HG03045 (cell line): ENCODE data around the gene HNF4A.

ENCODE experiments used
- ATAC-seq: cut with Tn5 transposase; IDR thresholded peaks from one replicate; pipeline ENCODE4 v1.9.1; 2021; ENCODE audit warnings: mild to moderate bottlenecking, moderate library complexity; ENCODE audit not compliant: unreplicated experiment

HNF4A gene

GRCh38 chr20:44419131-44419844 lies 63.8 kb downstream of the HNF4A start:
- ATAC-seq: no peak

GRCh38 chr20:44420497-44420896 lies 65.0 kb downstream of the HNF4A start:
- ATAC-seq: no peak

DNA sequence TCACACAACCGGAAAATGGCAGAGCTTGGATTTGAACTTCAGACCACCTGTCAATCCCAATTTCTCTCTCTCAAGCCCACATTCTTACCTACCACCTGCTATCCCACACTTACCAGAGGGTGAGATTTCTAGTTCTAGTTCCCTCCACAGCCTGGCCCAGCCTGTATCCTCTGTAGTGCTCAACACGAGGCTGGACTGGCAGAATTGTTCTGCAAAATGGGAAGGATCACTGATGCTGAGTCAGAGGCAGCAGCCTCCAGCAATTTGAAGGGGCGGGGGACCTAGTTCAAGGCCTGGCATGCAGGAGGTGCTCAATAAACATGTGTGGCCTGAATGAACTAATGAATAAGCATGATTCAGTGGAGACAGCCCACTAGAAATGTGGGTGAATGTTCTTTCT lies 66.6 kb downstream of the HNF4A start:
- no peak for ATAC-seq

- no peak for ATAC-seq
These were observed 68.0 kb downstream of the HNF4A start for GRCh38 chr20:44423480-44423879.

DNA sequence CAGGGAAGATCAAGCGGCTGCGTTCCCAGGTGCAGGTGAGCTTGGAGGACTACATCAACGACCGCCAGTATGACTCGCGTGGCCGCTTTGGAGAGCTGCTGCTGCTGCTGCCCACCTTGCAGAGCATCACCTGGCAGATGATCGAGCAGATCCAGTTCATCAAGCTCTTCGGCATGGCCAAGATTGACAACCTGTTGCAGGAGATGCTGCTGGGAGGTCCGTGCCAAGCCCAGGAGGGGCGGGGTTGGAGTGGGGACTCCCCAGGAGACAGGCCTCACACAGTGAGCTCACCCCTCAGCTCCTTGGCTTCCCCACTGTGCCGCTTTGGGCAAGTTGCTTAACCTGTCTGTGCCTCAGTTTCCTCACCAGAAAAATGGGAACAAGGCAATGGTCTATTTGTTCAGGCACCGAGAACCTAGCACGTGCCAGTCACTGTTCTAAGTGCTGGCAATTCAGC lies 68.6 kb downstream of the HNF4A start:
- ATAC-seq: no peak

GRCh38 chr20:44425923-44426322 lies 70.4 kb downstream of the HNF4A start:
- no peak for ATAC-seq

GRCh38 chr20:44426879-44427790 lies 71.6 kb downstream of the HNF4A start:
- ATAC-seq: no peak

DNA sequence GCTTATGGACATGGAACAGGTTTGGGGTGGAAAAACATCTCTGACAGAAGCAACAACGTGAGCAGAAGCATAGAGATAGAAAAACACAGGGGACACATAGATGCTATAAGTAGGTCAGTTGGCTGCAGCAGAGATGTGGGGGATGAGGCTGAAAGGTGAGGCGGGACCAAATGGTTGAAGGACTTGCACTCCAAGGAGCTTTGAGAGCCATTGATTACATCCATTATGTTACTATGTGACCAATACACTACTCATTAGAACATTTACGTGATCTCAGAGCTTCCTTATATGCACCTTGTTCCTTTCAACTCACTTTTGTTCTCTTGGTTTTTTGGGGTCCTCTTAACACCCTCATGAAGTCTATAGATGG lies 72.3 kb downstream of the HNF4A start:
- no peak for ATAC-seq

GRCh38 chr20:44428174-44429016 lies 72.9 kb downstream of the HNF4A start:
- no peak for ATAC-seq

GRCh38 chr20:44429017-44429339 lies 73.5 kb downstream of the HNF4A start:
- no peak for ATAC-seq

DNA sequence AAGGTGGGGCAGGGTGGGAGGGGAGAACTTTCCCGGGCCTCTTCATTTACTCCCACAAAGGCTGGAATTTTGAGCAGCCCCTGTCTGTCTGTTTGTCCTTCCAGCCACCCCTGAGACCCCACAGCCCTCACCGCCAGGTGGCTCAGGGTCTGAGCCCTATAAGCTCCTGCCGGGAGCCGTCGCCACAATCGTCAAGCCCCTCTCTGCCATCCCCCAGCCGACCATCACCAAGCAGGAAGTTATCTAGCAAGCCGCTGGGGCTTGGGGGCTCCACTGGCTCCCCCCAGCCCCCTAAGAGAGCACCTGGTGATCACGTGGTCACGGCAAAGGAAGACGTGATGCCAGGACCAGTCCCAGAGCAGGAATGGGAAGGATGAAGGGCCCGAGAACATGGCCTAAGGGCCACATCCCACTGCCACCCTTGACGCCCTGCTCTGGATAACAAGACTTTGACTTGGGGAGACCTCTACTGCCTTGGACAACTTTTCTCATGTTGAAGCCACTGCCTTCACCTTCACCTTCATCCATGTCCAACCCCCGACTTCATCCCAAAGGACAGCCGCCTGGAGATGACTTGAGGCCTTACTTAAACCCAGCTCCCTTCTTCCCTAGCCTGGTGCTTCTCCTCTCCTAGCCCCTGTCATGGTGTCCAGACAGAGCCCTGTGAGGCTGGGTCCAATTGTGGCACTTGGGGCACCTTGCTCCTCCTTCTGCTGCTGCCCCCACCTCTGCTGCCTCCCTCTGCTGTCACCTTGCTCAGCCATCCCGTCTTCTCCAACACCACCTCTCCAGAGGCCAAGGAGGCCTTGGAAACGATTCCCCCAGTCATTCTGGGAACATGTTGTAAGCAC lies 74.1 kb downstream of the HNF4A start:
- ATAC-seq: no peak

DNA sequence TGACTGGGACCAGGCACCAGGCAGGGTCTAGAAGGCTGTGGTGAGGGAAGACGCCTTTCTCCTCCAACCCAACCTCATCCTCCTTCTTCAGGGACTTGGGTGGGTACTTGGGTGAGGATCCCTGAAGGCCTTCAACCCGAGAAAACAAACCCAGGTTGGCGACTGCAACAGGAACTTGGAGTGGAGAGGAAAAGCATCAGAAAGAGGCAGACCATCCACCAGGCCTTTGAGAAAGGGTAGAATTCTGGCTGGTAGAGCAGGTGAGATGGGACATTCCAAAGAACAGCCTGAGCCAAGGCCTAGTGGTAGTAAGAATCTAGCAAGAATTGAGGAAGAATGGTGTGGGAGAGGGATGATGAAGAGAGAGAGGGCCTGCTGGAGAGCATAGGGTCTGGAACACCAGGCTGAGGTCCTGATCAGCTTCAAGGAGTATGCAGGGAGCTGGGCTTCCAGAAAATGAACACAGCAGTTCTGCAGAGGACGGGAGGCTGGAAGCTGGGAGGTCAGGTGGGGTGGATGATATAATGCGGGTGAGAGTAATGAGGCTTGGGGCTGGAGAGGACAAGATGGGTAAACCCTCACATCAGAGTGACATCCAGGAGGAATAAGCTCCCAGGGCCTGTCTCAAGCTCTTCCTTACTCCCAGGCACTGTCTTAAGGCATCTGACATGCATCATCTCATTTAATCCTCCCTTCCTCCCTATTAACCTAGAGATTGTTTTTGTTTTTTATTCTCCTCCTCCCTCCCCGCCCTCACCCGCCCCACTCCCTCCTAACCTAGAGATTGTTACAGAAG lies 75.0 kb downstream of the HNF4A start:
- ATAC-seq: no peak

DNA sequence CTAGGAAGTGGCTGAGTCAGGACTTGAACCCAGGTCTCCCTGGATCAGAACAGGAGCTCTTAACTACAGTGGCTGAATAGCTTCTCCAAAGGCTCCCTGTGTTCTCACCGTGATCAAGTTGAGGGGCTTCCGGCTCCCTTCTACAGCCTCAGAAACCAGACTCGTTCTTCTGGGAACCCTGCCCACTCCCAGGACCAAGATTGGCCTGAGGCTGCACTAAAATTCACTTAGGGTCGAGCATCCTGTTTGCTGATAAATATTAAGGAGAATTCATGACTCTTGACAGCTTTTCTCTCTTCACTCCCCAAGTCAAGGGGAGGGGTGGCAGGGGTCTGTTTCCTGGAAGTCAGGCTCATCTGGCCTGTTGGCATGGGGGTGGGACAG lies 75.6 kb downstream of the HNF4A start:
- no peak for ATAC-seq

DNA sequence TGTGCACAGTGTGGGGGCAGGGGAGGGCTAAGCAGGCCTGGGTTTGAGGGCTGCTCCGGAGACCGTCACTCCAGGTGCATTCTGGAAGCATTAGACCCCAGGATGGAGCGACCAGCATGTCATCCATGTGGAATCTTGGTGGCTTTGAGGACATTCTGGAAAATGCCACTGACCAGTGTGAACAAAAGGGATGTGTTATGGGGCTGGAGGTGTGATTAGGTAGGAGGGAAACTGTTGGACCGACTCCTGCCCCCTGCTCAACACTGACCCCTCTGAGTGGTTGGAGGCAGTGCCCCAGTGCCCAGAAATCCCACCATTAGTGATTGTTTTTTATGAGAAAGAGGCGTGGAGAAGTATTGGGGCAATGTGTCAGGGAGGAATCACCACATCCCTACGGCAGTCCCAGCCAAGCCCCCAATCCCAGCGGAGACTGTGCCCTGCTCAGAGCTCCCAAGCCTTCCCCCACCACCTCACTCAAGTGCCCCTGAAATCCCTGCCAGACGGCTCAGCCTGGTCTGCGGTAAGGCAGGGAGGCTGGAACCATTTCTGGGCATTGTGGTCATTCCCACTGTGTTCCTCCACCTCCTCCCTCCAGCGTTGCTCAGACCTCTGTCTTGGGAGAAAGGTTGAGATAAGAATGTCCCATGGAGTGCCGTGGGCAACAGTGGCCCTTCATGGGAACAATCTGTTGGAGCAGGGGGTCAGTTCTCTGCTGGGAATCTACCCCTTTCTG lies 76.2 kb downstream of the HNF4A start:
- no peak for ATAC-seq

GRCh38 chr20:44432618-44433577 lies 77.4 kb downstream of the HNF4A start:
- ATAC-seq: no peak

DNA sequence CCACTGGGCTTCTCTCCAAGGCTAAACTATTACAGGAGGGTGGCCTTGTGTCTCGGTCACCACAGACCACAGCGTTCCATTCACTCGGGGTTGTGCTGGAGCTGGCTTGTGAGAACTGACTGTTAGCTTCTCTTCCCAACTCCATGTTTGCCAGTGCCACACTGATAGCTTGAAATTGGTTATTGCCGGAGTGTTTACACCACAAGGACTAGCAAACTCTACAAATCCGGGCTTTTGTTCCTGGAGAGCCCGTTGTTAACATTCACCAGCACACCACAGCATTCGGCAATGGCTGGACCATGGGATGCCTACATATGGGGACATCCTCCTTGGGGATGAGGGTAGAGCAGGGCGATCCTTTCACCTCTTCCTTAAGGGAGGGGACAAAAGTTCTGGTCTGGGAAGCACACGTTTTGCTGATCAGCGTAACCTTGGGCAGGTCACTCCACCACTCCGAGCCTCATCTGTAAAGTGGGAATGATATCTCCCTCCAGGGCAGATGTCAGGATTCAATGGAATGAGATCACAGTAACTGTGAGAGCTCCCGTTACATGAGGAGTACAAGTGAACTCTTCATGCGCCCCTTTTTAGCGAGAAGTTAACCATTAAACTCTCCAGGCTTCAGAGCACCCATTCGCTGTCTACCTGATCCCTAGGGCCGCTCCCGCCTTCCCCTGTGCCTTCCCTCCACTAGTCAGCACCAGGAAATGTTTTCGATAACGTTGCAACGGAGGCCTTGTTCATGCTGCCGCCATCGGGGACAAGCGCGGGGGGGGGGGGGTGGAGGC lies 78.4 kb downstream of the HNF4A start:
- ATAC-seq: no peak
